Left hindlimb (tissue), 1 donor: ENCODE measurements around the gene ANKRD44.
"Not testable (repeated sequence)": the region's sequence is repeated elsewhere in the genome, so short reads cannot be mapped to it uniquely, and the experiment has no call there.

ENCODE experiments used
- DNase-seq: peaks from one replicate; pipeline ENCODE4 v3.0.0-alpha.2; 2018

The ANKRD44 gene

GRCh38 chr2:197310271-197310985, at the start of gene ANKRD44:
TSS of gene ANKRD44 (minus strand) at chr2:197310780. CDS start at chr2:197310604, 176 bp downstream.
- peak; percentile 94 for DNase-seq

- no peak for DNase-seq
Observed at GRCh38 chr2:197359859-197360258, 49.3 kb upstream of the ANKRD44 start.

- no peak for DNase-seq
Observed at GRCh38 chr2:197358931-197359330, 48.4 kb upstream of the ANKRD44 start.

GRCh38 chr2:197357986-197358385, 47.4 kb upstream of the ANKRD44 start:
- DNase-seq, result no peak

GRCh38 chr2:197356136-197356535, 45.6 kb upstream of the ANKRD44 start:
- no peak for DNase-seq

GRCh38 chr2:197354169-197354558, 43.6 kb upstream of the ANKRD44 start:
- DNase-seq, result no peak

DNA sequence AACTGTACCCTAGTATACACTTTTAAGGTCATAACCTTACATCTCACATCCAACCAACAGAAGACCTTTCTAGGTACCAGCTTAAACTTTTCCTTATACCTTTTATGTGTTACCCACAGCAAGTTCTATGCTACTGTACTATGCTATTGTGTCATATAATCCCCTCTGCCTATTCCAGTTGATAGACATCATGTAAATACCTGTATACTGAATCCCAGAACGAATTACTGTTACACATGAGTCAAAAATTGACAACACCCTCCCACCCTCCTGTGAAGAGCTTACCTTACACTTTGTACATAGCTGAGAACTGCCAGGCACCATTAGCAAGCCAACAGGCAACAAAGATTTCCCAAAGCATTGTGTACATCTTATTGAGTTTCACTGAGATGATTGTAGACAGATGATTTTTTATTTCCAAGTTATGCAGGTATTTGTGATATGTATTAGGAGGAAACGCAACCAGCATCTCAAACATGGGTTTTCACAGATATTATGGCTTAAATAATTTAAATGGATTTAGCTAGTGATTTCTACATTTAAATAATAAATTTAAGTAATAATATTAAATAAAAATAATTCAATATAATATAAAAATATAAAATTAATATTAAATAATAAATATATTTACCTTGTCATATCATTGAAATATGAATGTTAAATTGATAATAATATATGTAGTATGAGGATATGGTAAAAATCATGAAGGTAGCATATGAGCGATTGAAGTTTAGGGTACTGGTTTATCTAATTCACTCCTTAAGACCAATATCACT, 43.0 kb upstream of the ANKRD44 start:
- no peak for DNase-seq

DNA sequence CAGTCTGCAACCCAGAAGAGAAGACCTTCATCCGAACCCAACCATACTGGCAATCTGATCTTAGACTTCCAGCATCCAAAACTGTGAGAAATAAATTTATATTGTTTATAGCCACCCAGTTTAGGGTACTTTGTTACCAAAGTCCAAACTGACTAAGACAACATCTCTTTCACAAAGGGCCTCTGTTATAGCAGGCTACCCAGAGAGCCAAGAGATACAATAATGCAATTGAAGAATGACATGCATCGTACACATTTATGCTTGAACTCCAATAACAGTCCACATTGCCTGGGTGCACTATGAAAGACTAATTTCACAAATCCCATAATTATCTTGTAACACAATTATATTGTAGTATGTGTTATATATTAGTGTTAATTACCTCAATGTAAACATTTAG, 39.1 kb upstream of the ANKRD44 start:
- DNase-seq, result no peak

DNA sequence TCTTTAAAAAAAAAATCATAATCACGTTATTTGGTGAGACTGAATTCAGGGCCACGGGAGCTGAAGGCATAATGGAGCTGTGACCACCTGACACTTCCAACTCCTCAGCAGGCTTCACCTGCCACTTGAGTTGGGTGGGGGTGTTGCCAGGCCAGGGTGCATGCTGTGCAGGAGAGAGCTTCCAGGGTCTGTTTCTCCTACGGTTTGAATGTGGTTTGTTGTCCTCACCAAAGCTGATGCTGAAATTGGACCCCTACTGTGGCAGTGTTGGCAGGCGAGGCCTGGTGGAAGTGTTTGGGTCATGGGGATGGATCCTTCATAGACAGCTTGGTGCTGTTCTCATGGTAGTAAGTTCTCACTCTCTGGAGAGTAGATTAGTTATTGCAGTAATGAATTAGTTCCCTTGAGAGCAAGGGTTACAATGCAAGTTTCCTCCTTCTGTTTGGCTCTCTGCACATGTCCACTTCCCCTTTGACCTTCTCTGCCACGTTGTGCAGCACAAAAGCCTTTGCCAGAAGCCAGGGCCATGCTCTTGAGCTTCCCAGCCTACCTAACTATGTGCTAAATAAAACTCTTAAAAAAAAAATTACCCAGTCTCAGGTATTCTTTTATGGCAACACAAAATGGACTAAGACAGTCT, 38.3 kb upstream of the ANKRD44 start:
- no peak for DNase-seq

DNA sequence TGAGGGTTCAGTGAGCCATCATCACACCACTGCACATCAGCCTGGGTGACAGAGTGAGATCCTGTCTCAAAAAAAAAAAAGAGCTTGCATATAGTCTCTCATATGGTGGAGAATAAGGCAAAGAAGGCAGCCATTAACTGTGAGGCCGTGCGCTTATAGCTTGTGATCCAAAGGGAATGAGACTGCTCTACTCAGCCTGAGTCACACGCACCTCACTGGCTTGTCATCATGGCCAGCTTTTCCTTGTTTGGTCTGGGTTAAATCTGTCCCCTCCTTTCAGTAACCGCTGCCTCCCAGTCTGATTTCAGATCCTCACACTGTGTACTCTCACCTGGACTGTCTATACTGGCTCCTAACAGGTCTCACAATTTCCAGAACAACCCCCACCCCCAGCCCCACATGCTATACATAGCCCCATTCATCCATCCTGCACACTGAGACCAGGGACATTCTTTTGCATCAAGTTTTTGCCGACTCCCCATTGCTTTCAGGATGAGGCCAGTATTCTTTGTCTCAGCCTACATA, 35.3 kb upstream of the ANKRD44 start:
- no peak for DNase-seq

GRCh38 chr2:197343968-197344367, 33.4 kb upstream of the ANKRD44 start:
- DNase-seq, result not testable (repeated sequence)

DNA sequence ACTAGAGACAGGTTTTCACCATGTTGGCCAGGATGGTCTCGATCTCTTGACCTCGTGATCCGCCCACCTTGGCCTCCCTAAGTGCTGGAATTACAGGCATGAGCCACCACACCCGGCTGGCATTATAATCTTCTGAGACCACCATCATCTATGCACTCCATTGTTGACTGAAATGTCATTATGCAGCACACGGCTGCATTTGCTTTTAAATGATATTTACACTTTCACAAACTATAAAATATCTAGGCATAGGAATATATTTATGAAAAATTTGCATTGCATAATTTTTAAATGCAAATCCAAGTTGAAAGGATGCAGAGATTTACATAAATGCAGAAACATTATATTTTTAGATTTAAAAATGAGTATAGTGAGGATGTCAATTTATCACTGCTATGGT, 30.0 kb upstream of the ANKRD44 start:
- DNase-seq, result no peak

- no peak for DNase-seq
Observed at GRCh38 chr2:197339496-197340220, 29.1 kb upstream of the ANKRD44 start.

DNA sequence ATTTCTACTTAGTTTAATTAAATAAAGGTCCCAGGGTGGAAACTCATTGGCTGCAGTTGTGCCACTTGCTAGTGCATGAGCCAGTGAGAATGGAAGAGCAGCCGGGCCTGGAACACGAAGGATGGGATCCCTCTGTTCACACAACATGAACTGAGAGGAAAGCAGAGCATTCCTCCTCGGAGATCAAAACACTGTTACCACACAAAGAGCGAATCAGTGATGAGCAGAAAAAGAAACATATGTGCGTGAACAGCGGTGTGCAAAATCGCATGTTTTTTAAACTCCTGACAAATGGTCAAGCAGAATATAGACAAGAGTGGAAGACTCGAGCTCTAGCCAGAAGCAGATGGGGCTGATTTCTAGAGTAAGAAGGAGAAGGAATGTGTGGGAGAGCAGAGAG, 28.4 kb upstream of the ANKRD44 start:
- no peak for DNase-seq

GRCh38 chr2:197332641-197333040, 22.1 kb upstream of the ANKRD44 start:
- DNase-seq, result no peak

- no peak for DNase-seq
Observed at GRCh38 chr2:197328461-197328860, 17.9 kb upstream of the ANKRD44 start.

- no peak for DNase-seq
Observed at GRCh38 chr2:197327472-197328098, 17.0 kb upstream of the ANKRD44 start.

- DNase-seq, result no peak
Observed at GRCh38 chr2:197327073-197327471, 16.5 kb upstream of the ANKRD44 start.

GRCh38 chr2:197324801-197325200, 14.2 kb upstream of the ANKRD44 start:
- no peak for DNase-seq

DNA sequence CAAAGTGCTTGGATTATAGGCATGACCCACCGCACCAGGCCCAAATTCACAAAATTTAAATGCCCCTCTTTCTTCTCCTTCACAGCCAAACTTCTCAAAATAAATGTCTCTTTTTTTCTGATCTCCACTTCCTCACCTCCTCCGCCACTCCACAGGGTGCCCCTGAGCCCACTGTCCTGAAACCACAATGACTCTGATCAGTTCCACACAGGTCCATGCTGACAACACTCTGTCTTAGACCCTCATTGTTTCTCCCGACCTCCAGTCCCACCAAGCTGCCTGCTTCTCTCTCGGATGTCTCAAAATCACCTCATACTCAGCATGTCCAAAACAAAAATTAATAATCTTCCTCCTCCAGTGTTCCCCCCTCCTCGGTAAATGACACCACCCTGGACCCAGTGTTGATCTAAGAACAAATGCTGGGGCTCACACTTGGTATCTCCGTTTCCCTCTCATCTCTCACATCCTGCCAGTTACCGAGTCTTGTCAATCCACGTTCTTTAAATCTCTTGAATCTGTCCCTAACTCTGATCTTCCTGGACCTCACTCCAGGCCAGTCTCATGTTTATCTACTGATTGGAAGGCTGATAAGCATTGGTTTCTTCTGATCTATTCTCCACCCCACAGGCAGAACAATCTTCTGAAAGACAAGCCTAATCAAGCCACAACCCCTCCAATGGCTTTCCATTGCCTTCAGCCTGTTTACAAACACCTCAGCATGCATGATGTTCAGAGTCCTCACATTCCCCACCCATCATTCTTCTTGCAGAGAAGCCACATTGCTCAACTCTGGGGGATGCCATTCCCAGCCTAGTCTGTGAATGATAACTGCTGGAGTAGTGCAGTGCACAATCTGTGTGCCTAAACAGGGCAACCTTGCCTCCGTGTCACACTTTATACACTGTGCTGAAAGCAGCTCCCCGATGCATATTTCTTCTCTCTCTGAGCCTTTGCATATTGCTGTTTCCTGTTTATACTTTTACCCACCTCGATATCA, 12.4 kb upstream of the ANKRD44 start:
- DNase-seq, result no peak

GRCh38 chr2:197322143-197322542, 11.6 kb upstream of the ANKRD44 start:
- no peak for DNase-seq
